Measurements from ENCODE around the gene NALF2. TPM values are rescaled to one million over a fixed set of nuclear protein-coding genes. Genes with fewer than 3 reads are reported as not detected.
A peak's percentile ranks its signal among the peaks of the same experiment; 100 is the strongest.

Gene NALF2
- 2.0 TPM for total RNA-seq

DNA sequence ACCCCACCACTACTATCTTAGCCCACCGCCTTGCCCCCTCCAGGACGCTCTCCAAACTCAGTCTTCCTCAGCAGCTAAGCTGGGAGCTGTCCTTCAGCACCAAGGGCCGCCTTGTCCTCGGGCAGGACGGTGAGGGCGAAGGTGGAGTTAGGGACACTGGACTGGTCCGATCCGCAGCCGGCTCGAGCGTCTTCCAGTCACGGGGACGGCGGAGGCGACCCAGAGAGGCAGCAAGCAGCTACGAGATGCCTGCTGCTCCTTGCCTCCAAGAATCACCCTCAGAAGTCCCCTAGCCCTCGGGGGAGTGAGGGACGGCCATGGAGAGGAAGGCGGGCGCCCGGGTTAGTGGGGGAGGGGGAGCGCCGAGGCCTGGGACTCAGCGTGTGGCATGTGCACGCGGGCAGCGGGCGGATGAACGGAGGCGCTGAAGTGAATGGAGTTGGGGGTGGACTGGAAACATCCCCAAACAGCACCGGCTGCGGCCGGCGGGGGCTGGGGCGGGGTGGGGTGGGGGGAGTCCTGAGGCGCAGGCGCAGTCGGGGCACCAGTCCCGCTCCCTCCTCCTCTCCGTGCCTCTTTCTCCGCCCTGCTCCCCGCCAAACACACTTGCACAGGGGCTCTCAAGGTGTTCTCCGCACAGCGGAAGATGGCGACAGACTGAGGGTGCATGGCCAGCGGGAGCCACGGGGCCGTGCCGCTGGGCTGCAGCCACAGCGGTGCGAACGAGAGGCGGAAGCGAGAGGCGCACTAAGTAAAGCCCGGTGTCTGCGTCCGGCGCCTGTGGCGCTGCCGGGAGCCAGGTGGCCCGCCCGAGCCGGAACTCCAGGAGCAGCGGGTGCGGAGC lies at the start of gene NALF2:
Gene NALF2 (plus strand): TSS at position 545 of the 844 bp plus-strand sequence. CDS start 957 bp downstream, outside the sequence.
- DNase-seq (ENCODE audit: low spot score in 2 of 2) (peak; percentile 48 to 53), FAIRE-seq (no peak)

DNA sequence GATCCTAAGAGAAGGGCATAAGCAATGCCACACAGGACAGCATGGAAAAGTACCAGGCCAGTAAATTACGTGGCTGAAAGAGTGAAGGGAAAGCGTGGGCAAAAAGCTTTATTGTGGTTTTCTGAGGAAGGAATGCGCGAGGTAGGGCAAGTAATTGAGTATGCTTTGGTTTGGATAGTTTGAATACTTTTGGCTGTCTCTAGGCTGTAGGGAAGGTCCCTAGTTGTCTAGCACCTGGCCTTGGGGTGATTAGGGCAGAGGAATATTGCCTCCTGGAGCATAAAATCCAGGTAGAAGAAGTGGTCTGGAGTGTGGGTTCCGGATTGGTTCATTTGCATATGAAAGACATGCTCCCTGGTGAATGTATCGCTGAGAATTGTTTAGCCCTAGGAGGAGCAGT lies 46.4 kb upstream of the NALF2 start:
- DNase-seq (ENCODE audit: low spot score in 2 of 2), result no peak
- FAIRE-seq, result no peak

DNA sequence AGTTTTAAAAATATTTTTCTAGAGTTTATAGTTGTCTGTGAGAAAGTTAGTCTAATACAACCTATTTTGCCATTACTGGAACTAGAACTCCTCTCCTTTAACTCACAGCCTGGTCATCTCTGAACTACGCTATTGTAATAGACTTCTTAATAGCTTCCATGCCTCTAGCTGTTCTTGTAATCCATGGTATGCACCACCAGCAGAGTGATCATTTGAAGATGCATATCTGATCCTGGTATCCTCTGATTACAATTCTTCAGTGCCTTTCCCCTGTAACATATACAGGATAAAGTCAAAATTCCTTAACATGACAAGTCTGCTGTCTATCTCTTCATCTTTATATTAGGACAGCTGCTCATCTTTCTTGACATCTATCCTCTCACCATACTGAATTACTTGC lies 37.6 kb upstream of the NALF2 start:
- DNase-seq (ENCODE audit: low spot score in 2 of 2) (no peak), FAIRE-seq (no peak)

DNA sequence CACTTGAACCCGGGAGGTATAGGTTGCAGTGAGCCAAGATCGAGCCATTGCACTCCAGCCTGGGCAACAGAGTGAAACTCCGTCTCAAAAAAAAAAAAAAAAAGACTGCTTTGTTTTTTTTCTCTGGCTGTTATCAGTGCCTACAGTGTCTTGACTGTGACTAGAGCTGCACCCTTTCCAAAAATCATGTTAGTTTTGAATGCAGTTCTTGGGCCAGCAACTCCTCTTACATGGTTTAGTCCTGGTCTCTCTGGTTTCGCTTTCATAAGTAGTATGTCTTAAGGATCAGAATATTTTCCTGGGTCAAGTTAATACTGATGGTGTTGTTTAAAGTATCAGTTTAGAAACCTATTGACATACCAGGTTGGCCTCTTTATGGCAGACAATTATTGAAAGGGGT lies 34.2 kb upstream of the NALF2 start:
- FAIRE-seq (no peak), DNase-seq (ENCODE audit: low spot score in 2 of 2) (no peak)

DNA sequence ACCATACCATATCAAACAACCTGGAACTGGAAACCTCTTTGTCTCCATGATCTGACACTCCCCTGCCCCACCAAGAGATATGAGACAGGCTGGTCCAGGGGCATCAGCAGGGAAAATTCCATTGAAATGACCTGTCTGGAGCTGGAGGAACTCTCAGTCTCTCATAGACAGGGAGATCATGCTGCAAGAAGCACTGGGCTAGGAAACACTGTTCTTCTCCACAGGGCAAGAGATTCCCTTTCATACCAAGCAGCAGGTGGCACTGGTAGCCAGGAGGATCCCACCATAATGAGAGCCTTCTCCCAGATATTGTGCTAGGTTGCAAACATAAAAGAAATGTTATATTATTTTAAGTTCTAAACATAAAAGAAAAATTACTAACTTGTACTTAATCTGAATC lies 14.5 kb upstream of the NALF2 start:
- FAIRE-seq (no peak), DNase-seq (ENCODE audit: low spot score in 2 of 2) (no peak)

DNA sequence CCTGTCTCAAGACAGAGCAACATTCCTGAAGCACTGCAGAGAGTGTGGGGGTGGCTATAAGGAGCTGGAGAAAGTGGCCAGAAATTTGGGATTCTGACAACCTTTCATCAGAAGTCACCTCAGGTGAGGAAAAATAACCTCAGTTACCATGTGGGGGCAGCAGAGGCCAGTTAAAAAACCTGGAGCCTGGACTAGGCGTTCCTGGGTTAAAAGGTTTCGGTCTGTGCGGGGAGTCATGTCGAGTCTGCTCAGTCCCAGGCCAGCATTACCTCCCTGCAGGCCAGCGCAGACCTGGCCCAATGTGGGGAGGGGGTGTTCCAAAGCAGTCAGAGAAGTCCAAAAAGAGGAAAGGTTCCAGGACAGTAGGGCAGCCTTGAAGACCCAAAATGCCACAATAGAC lies 10.9 kb upstream of the NALF2 start:
- DNase-seq (ENCODE audit: low spot score in 2 of 2) (no peak), FAIRE-seq (no peak)

DNA sequence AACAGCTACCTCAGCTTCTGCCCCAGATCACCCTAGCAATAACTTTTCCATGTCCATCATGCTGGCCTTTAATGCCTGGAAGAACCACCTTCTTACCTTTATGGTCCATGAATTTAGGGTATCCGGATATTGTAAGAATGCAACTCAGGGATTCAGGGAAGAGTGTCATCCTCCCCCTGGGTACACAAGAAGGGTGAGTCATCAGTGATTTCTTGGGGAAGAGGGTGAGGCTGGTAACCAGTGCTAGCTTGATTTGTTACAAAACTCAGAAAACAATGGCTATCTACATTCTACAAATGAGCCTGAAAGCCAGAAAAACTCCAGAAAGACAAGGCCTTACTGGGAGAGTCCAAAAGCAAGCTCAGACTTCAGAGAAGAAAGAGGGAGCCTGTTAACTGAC lies 10.4 kb upstream of the NALF2 start:
- no peak for DNase-seq (ENCODE audit: low spot score in 2 of 2)
- no peak for FAIRE-seq

DNA sequence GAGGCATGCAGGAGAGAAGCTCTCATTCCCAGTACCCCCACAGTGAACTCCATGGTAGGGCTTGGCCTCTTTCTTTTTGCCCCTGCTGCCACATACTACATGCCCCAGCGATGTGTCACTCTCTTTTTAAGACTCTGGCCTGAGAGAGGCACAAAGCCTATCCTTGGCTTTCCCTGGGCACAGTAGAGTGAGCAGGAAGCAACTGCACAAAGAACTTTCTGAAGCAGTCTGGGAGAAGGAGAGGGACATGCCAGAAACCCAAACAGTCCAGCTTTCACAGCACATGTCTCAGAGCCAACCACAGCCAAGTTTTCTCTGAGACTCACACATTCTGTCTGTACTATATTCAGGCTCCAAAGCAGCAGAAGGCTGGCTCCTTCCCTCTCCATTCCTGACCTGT lies 7.9 kb upstream of the NALF2 start:
- FAIRE-seq (no peak), DNase-seq (ENCODE audit: low spot score in 2 of 2) (no peak)

DNA sequence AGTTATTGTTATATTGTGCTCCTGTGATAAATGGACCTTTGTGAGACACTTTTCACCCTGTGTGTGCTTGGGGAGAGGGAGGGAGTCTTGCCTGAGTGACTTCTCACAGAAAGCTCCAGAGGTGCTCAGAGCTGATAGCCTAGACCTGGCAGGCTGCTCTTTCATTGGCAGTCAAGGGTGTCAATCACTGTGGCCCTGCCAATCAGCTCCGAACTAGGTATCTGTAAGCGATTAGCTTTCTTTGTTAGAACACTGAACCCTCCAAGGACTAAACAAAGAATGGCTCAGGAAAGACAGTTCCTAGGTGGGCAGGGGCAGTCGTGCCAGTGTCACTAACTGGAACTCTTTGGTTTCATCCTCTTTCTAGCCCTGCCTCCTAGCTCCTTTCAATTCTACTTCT lies 2.7 kb upstream of the NALF2 start:
- no peak for DNase-seq (ENCODE audit: low spot score in 2 of 2)
- no peak for FAIRE-seq

DNA sequence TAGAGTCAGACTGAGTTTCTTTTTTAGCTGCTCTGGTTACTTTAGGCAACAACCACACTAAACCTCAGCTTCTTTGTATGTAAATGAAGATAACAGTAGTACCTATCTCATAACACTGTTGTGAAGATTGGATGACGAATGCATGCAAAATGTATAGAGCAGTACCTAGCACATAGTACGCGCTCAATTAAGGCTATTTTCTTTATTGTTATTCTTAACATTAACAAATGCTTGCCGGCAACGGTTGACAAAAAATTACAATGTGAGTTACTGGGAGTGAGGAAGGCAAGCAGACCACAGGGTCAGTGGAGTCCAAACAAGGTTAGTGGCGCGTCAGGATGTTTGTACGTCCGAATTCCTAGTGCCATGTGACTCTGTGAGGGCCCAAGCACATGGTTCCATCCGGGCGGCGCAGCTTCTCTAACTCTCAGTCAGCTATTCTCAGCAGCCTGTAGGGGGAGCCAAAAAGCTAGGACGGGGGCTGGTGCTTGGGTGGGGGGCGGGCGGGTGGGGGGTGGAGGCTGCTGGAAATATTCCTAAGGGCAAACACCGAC lies 821 bp upstream of the NALF2 start:
- FAIRE-seq, result no peak
- DNase-seq (ENCODE audit: low spot score in 2 of 2), result no peak

DNA sequence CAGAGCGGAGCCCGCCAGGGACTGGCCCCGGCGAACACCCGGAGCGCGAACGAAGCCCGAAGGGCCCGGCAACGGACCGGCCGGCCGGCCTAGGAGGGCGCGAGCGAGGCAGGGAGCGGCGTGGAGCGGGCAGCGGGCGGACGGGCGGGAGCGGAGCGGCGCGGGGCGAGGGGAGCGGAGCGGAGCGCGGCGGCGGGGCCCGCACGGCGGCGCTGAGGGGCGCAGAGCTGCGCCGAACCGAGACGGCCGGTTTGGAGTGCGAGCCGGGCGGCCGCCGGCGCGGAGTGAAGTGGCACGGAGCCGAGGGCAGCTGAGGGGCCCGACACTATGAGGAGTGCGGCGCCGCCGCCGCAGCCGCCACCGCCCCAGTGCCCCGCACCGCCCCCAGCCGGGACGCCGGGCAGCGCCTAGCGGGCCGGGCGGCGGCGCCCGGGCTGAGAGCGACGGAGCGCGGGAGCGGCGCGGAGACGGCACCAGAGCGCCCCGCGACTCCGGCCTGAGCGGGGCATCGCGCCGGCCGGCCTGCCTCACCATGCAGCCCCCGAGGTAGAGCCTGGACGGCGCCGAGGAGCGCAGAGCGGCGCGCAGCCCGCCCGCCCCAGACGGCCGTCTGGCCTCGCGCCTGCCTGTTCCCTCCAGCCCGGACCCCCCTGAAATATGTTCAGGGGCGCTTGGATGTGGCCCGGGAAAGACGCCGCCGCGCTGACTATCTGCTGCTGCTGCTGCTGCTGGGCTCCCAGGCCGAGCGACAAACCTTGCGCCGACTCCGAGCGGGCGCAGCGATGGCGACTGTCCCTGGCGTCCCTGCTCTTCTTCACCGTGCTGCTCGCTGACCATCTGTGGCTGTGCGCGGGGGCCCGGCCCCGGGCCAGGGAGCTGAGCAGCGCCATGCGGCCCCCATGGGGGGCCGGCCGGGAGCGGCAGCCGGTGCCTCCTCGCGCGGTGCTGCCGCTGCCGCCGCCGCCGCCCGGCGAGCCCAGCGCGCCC lies 793 bp downstream of the NALF2 start:
- FAIRE-seq (no peak), DNase-seq (ENCODE audit: low spot score in 2 of 2) (no peak)

DNA sequence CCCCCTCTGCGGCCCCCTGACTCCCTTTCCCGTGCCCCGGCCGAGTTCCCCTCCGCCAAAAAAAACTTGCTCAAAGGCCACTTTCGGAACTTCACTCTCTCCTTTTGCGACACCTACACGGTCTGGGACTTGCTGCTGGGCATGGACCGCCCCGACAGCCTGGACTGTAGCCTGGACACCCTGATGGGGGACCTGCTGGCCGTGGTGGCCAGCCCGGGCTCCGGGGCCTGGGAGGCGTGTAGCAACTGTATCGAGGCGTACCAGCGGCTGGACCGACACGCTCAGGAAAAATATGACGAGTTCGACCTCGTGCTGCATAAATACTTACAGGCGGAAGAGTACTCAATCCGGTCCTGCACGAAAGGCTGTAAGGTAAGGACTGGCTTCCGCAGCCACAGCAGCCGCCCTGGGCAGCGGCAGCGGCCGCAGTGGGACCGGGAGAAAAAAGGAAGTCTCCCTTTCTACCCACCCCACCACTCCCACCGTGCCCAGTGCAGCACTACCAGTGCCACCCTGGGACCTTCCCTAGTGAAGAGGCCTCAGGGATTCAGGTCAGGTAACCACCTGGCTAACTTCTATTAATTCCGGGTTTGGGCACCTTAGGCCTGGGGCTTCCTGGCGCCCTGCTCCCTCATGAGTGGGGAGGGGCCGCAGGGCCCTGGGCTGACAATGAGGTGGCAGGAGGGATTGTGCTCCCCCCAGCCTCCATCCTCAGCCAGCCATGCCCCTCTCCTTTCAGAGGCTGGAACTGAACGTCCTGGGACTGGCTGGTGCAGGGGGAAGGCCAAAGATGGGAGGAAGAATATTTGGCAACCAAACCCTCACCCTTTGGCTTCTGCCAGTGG lies 1.9 kb downstream of the NALF2 start:
- FAIRE-seq, result no peak
- DNase-seq (ENCODE audit: low spot score in 2 of 2), result no peak

DNA sequence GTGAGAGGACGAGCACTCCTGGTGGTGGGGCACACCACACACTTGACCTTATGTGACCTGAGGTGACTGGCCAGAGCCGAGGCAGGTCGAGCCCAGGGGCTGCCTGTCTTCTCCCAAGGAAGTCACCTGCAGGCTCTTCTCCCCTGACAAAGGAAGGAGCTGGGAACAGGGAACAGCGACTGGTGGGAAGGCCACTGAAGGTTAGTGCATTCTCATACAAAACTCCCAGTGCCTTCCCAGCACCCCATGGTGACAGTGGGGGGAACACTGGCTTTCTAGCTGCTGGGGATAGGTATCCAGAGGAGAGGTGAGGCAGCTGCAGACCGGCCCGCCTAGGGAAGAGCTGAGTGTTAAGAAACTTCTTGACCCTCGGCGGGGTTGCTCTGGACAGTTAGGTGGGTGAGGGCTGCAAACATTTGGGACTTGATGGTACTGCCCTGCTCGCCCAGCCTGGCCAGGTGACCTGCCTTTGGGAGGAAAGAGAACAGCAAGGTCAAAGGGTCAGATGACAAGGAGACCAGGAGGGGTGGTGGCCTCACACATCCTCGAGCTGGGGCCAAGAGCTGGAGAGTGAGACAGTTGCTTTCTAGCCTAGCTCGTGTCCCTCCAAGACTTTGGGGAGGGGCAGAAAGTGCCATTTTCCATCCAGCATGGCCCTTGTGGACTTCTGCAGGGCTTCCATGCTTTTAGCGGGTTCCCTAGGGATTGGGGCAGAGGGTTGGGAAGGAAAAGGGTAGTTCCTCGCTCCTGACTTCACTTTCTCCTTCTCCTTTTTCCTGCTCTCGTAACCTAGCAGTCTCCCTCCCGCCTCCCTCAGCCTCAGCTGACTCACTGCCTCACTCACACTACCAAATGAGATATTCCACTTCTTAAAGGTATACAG lies 2.7 kb downstream of the NALF2 start:
- DNase-seq (ENCODE audit: low spot score in 2 of 2) (no peak), FAIRE-seq (no peak)

DNA sequence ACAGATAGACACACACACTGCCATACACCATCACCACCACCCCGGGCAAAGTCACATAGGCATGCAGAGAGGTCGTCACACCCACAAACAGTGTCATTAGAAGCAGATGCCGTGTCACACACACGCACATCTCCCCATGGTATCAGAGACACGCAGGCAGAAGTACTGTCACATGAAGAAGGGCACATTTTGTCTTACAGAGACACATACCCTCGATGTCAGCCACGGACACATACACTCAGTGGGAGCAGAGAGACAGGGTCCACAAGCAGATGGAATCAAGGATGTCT lies 3.3 kb downstream of the NALF2 start:
- DNase-seq (ENCODE audit: low spot score in 2 of 2) (no peak), FAIRE-seq (no peak)

DNA sequence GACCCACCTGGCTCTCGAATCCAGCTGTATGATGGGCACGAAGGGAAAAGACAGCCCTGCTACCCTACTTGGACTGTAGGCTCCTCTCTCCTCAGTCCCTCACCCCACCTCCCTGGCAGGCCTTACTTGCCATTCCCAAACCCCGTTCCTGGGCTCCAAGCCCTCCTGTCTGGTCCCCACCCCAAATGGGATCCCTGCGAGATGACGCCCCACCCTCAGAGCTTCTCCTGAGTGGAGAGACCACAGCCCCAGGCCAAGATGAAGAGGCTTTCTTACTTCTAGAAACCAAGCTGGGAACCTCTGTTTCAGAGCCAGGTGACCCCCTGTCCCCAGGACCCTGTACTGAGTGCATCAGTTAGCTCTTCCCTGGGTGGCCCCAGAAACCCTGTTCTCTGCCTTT lies 4.5 kb downstream of the NALF2 start:
- DNase-seq (ENCODE audit: low spot score in 2 of 2) (no peak), FAIRE-seq (no peak)

DNA sequence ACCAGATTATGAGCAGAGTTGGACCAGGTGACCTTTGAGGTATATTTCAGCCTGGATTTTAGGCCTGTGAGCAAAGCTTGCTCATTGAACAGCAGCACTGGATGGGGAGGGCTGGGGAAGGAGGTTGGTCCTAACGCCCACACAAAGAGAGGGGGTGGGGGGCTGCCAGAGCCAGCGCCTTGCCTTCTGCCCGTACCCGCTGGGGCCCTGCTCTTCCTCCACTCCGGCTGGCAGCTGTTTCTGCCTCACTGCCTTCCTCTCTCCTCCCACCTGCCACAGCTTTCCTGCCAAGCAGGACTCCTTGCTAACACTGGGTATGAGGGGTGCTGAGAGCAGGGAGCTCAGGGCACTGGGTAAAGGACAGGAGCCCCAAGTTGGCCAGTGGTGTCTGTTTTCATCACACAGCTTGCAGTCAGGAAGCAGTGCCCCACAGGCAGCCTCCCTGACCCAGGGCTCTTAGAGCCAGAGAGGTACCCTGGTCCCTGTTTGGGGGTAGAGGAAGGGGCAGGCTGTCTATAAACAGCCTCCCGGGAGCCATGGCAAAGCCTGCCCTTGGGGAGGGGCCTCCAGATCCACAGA lies 6.1 kb downstream of the NALF2 start:
- FAIRE-seq, result no peak
- DNase-seq (ENCODE audit: low spot score in 2 of 2), result no peak

DNA sequence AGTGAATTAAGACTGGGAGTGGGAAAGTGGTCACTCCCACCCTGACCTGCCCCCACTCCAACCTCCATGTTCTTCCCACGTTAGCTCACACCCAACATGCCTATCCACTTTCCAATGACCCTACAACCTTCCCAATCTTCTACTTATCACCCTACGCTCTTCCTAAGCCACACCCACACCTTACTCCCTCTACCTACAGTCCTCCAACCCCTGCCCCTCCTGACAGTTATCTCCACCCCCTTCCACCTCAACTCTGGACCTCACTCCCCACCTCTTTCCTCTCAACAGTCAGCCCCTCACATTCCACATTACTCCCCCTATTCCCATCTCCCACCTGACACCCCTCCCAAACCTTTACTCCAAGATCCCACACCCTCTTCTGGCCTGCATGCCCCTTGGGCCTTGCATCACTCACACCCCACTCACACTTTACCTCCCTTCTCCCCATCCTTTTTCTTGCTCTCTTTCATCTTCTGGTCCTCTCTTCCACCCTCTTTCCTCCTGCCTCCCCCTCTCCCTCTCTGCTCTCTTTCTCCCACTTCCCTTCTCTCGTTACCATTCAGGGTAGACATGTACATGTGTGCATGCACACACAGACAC lies 6.9 kb downstream of the NALF2 start:
- FAIRE-seq (no peak), DNase-seq (ENCODE audit: low spot score in 2 of 2) (no peak)

DNA sequence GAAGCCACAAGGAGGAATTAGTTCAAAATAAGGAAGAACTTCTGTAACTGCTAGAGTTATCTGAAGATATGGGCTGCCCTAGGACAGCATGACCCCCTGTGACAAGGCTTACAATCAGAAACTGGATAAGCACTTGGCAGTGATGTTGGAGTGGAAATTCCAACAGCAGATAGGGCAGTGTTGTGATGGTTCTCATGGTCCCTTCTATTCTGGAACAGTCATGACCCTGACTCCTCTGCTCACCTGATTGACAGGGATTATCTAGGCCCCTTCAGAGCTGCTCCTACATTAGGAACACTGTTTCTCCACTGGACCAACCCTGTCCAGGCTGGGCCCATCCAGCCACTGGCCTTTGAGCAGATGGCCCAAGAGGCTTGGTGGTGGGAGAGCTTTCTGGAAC lies 17.9 kb downstream of the NALF2 start:
- no peak for DNase-seq (ENCODE audit: low spot score in 2 of 2)
- FAIRE-seq, result no peak

DNA sequence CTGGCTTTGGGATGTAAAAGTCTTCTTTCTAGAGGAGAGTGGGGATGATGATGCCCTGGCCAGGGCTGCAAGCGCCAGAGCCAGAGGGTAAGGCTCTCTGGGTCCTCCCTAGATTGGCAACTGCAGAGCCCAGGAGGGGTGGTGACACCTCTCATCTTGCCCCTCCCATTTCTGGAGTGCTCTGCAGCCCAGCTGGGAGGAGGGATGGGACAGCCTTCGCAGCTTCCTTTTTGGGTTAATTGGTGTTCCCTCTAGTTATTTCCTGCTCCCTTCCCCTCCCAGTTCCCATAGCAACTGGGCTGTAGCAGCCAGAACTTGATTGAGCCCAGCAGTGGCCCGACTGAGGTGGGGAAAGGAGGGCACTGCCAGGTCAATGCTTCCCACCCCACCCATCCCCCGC lies 19.2 kb downstream of the NALF2 start:
- FAIRE-seq, result no peak
- no peak for DNase-seq (ENCODE audit: low spot score in 2 of 2)
